GM12891 (cell line): Measurements from ENCODE around the gene WDR90.

Experiments used
- POLR2A ChIP-seq: IDR thresholded peaks from 2 replicates; pipeline ENCODE4 v1.6.1; 2011; ENCODE audit warnings: low read depth, low read length, control low read depth
- POLR2AphosphoS5 ChIP-seq: IDR thresholded peaks from 2 replicates; pipeline ENCODE4 v1.6.1; 2011; ENCODE audit warnings: low read depth, low read length, control low read depth
- POU2F2 ChIP-seq: IDR thresholded peaks from 2 replicates; pipeline ENCODE4 v1.6.1; 2011; ENCODE audit warnings: low read depth, mild to moderate bottlenecking, control low read depth, low read length, moderate library complexity
- SPI1 ChIP-seq: IDR thresholded peaks from 2 replicates; pipeline ENCODE4 v1.6.1; 2011; ENCODE audit warnings: low read depth, low read length, control low read depth
- TAF1 ChIP-seq: IDR thresholded peaks from 2 replicates; pipeline ENCODE4 v1.6.1; 2011; ENCODE audit warnings: low read depth, low read length, control low read depth

GRCh38 chr16:662095-662494 is 12.9 kb downstream of the WDR90 start:
- no peak for TF ChIP-seq POLR2A
- TF ChIP-seq POLR2AphosphoS5: no peak
- no peak for TF ChIP-seq TAF1
- TF ChIP-seq SPI1: no peak
- TF ChIP-seq POU2F2: no peak
